Activated CD8-positive, alpha-beta memory T cell treated with anti-CD3 and anti-CD28 coated beads for 4 hours (primary cell): ENCODE results near the gene IL31.
"Not testable (repeated sequence)": the region's sequence is repeated elsewhere in the genome, so short reads cannot be mapped to it uniquely, and the experiment has no call there.

ENCODE experiments used
- DNase-seq, 2 donors: peaks; one replicate each; pipeline ENCODE4 v3.0.0-alpha.2; 2020; ENCODE audit warnings: low read depth in 2 of 2

IL31 gene

GRCh38 chr12:122192441-122192840, 18.4 kb upstream of the IL31 start:
- no peak for DNase-seq

GRCh38 chr12:122190842-122191668, 17.0 kb upstream of the IL31 start:
- peak; percentile 35 to 39 for DNase-seq

GRCh38 chr12:122189626-122190475, 15.8 kb upstream of the IL31 start:
- DNase-seq = no peak

- DNase-seq = no peak
These were observed 13.4 kb upstream of the IL31 start for GRCh38 chr12:122187466-122187865.

- no peak for DNase-seq
These were observed 11.6 kb upstream of the IL31 start for GRCh38 chr12:122185494-122186082.

GRCh38 chr12:122185079-122185478, 11.1 kb upstream of the IL31 start:
- DNase-seq = no peak

GRCh38 chr12:122184517-122184916, 10.5 kb upstream of the IL31 start:
- DNase-seq = no peak

GRCh38 chr12:122183588-122183940, 9.5 kb upstream of the IL31 start:
- no peak for DNase-seq

- DNase-seq = no peak
These were observed 9.0 kb upstream of the IL31 start, which contains the start of gene LRRC43 for GRCh38 chr12:122182887-122183587. Gene LRRC43 (plus strand): TSS chr12:122183123. CDS start chr12:122183145, 22 bp downstream.

- DNase-seq = not testable (repeated sequence)
These were observed 2.5 kb upstream of the IL31 start for GRCh38 chr12:122176473-122176872.

- no peak for DNase-seq
These were observed 1.6 kb downstream of the IL31 start for GRCh38 chr12:122172262-122172939.

GRCh38 chr12:122171399-122171798, 2.6 kb downstream of the IL31 start:
- no peak for DNase-seq

- no peak for DNase-seq
These were observed 5.5 kb downstream of the IL31 start for GRCh38 chr12:122168492-122168891.

GRCh38 chr12:122167356-122167925, 6.6 kb downstream of the IL31 start:
- no peak for DNase-seq

- DNase-seq = no peak
These were observed 7.3 kb downstream of the IL31 start for GRCh38 chr12:122166422-122167349.

- DNase-seq = no peak
These were observed 11.0 kb downstream of the IL31 start for GRCh38 chr12:122162976-122163375.

GRCh38 chr12:122161682-122162081, 12.3 kb downstream of the IL31 start:
- DNase-seq = no peak

- no peak for DNase-seq
These were observed 13.3 kb downstream of the IL31 start for GRCh38 chr12:122160761-122161160.

GRCh38 chr12:122159882-122160281, 14.1 kb downstream of the IL31 start:
- no peak for DNase-seq
